Adipocyte (in vitro differentiated cells): Measurements from ENCODE around the gene PPP2R3C.
A peak's percentile ranks its signal among the peaks of the same experiment; 100 is the strongest.

Experiments
- DNase-seq: peaks from one replicate; pipeline ENCODE4 v3.0.0-alpha.2; 2015; ENCODE audit warnings: low read depth
- H3K27me3 ChIP-seq: replicated peaks from 2 replicates; pipeline ENCODE4 v1.7.0; 2013; ENCODE audit warnings: mild to moderate bottlenecking, low read length, moderate library complexity; ENCODE audit not compliant: control insufficient read depth, insufficient read depth
- H3K36me3 ChIP-seq: 2 replicates; pipeline ENCODE4 v1.7.0; 2013; ENCODE audit warnings: low read length, mild to moderate bottlenecking, moderate library complexity; ENCODE audit not compliant: control insufficient read depth, insufficient read depth, severe bottlenecking
- H3K4me1 ChIP-seq: 2 replicates; pipeline ENCODE4 v1.7.0; 2013; ENCODE audit warnings: mild to moderate bottlenecking, low read length, moderate library complexity; ENCODE audit not compliant: control insufficient read depth, insufficient read depth
- H3K4me3 ChIP-seq: 2 replicates; pipeline ENCODE4 v1.7.0; 2013; ENCODE audit warnings: mild to moderate bottlenecking, low read length, moderate library complexity
- H3K9ac ChIP-seq: 2 replicates; pipeline ENCODE4 v1.7.0; 2013; ENCODE audit warnings: mild to moderate bottlenecking, low read length, moderate library complexity
- H3K9me3 ChIP-seq: 2 replicates; pipeline ENCODE4 v1.7.0; 2013; ENCODE audit warnings: mild to moderate bottlenecking, low read length, moderate library complexity; ENCODE audit not compliant: control insufficient read depth

PPP2R3C gene

GRCh38 chr14:35149239-35149638 lies 27.4 kb upstream of the PPP2R3C start:
- no peaks in the 10 kb centered on the region for H3K9me3 ChIP-seq
- no peak overlapping the region for H3K9ac ChIP-seq
- no peak for DNase-seq
- no peak overlapping the region for H3K4me3 ChIP-seq
- H3K4me1 ChIP-seq: no peaks in the 10 kb centered on the region
- no peaks in the 10 kb centered on the region for H3K36me3 ChIP-seq
- H3K27me3 ChIP-seq: no peaks in the 10 kb centered on the region

GRCh38 chr14:35147711-35148110 lies 25.9 kb upstream of the PPP2R3C start:
- no peak overlapping the region for H3K9ac ChIP-seq
- no peak overlapping the region for H3K4me3 ChIP-seq
- no peaks in the 10 kb centered on the region for H3K9me3 ChIP-seq
- H3K36me3 ChIP-seq: no peaks in the 10 kb centered on the region
- H3K27me3 ChIP-seq: no peaks in the 10 kb centered on the region
- no peak for DNase-seq
- H3K4me1 ChIP-seq: no peaks in the 10 kb centered on the region

- Histone ChIP-seq H3K36me3 (no peaks in the 10 kb centered on the region), H3K9me3 (no peaks in the 10 kb centered on the region), H3K27me3 (no peaks in the 10 kb centered on the region), H3K9ac (no peak overlapping the region), H3K4me1 (no peaks in the 10 kb centered on the region), H3K4me3 (no peak overlapping the region)
- no peak for DNase-seq
Observed at GRCh38 chr14:35147186-35147585, 25.4 kb upstream of the PPP2R3C start.

GRCh38 chr14:35146711-35147149 lies 24.9 kb upstream of the PPP2R3C start:
- Histone ChIP-seq H3K27me3 (no peaks in the 10 kb centered on the region), H3K9me3 (no peaks in the 10 kb centered on the region), H3K4me3 (no peak overlapping the region), H3K36me3 (no peaks in the 10 kb centered on the region), H3K4me1 (no peaks in the 10 kb centered on the region), H3K9ac (no peak overlapping the region)
- DNase-seq: no peak

GRCh38 chr14:35144029-35144428 lies 22.2 kb upstream of the PPP2R3C start:
- H3K27me3 ChIP-seq: no peaks in the 10 kb centered on the region
- H3K4me1 ChIP-seq: no peaks in the 10 kb centered on the region
- H3K9ac ChIP-seq: no peak overlapping the region
- H3K9me3 ChIP-seq: no peaks in the 10 kb centered on the region
- no peak for DNase-seq
- no peak overlapping the region for H3K4me3 ChIP-seq
- no peaks in the 10 kb centered on the region for H3K36me3 ChIP-seq

GRCh38 chr14:35140718-35141581 lies 19.2 kb upstream of the PPP2R3C start:
- Histone ChIP-seq H3K36me3 (no peaks in the 10 kb centered on the region), H3K9ac (no peak overlapping the region), H3K4me3 (no peak overlapping the region), H3K4me1 (no peaks in the 10 kb centered on the region), H3K9me3 (no peaks in the 10 kb centered on the region), H3K27me3 (no peaks in the 10 kb centered on the region)
- peak; percentile 77 for DNase-seq

- no peak overlapping the region for H3K9ac ChIP-seq
- H3K9me3 ChIP-seq: no peaks in the 10 kb centered on the region
- peaks cover 12% of the 10 kb centered on the region for H3K36me3 ChIP-seq
- H3K4me1 ChIP-seq: no peaks in the 10 kb centered on the region
- no peak for DNase-seq
- H3K27me3 ChIP-seq: no peaks in the 10 kb centered on the region
- no peak overlapping the region for H3K4me3 ChIP-seq
Observed at GRCh38 chr14:35138585-35138984, 16.8 kb upstream of the PPP2R3C start.

GRCh38 chr14:35134329-35135123 lies 12.7 kb upstream of the PPP2R3C start:
- H3K4me3 ChIP-seq: no peak overlapping the region
- H3K36me3 ChIP-seq: peaks cover 12% of the 10 kb centered on the region
- H3K9ac ChIP-seq: no peak overlapping the region
- H3K27me3 ChIP-seq: no peaks in the 10 kb centered on the region
- H3K9me3 ChIP-seq: no peaks in the 10 kb centered on the region
- no peak for DNase-seq
- no peaks in the 10 kb centered on the region for H3K4me1 ChIP-seq

GRCh38 chr14:35133542-35134328 lies 11.9 kb upstream of the PPP2R3C start:
- Histone ChIP-seq H3K9me3 (no peaks in the 10 kb centered on the region), H3K27me3 (no peaks in the 10 kb centered on the region), H3K36me3 (peaks cover 12% of the 10 kb centered on the region), H3K9ac (no peak overlapping the region), H3K4me3 (no peak overlapping the region), H3K4me1 (no peaks in the 10 kb centered on the region)
- DNase-seq: no peak

GRCh38 chr14:35124127-35124526 lies 2.3 kb upstream of the PPP2R3C start:
- H3K36me3 ChIP-seq: no peaks in the 10 kb centered on the region
- peaks cover 22% of the 10 kb centered on the region for H3K4me1 ChIP-seq
- peak overlapping the region; percentile 96 for H3K9ac ChIP-seq
- DNase-seq: no peak
- no peaks in the 10 kb centered on the region for H3K27me3 ChIP-seq
- H3K9me3 ChIP-seq: no peaks in the 10 kb centered on the region
- H3K4me3 ChIP-seq: peak overlapping the region; percentile 98

- Histone ChIP-seq H3K9ac (peak overlapping the region; percentile 96), H3K4me3 (peak overlapping the region; percentile 98), H3K4me1 (peaks cover 22% of the 10 kb centered on the region), H3K9me3 (no peaks in the 10 kb centered on the region), H3K36me3 (no peaks in the 10 kb centered on the region), H3K27me3 (no peaks in the 10 kb centered on the region)
- peak; percentile 4 for DNase-seq
Observed at GRCh38 chr14:35123388-35123703, 1.6 kb upstream of the PPP2R3C start.
